ENCODE measurements around the gene IZUMO2.

Gene IZUMO2

GRCh38 chr19:50192463-50193211 lies 29.6 kb upstream of the IZUMO2 start:
- H3K18ac ChIP-seq (ENCODE audit: low read depth in 1 of 2, low read length in 2 of 2): no peak overlapping the region
- no peak overlapping the region for H2BK15ac ChIP-seq (ENCODE audit: low read depth, poor library complexity, severe bottlenecking)
- no peak overlapping the region for H3K27ac ChIP-seq (ENCODE audit: low read length, poor library complexity, severe bottlenecking)
- H2AK5ac ChIP-seq (ENCODE audit: low read length, severe bottlenecking): no peak overlapping the region
- H3K23ac ChIP-seq (ENCODE audit: low read length in 2 of 2): no peak overlapping the region
- no peak overlapping the region for H4K91ac ChIP-seq (ENCODE audit: low read length)
- H2BK12ac ChIP-seq (ENCODE audit: low read length in 2 of 2): no peak overlapping the region
- H2BK5ac ChIP-seq (ENCODE audit: low read depth, low read length, poor library complexity, severe bottlenecking): no peak overlapping the region
- H3K36me3 ChIP-seq (ENCODE audit: control insufficient read depth in 1 of 2, insufficient read depth in 2 of 2, low read depth in 1 of 2, low read length in 2 of 2): no peaks in the 10 kb centered on the region
- no peak overlapping the region for H2BK120ac ChIP-seq (ENCODE audit: low read depth, low read length)
- H2AFZ ChIP-seq (ENCODE audit: low read depth, low read length): no peak overlapping the region
- H3K79me1 ChIP-seq (replicated peaks; ENCODE audit: low read length, poor library complexity, severe bottlenecking): no peaks in the 10 kb centered on the region
- peaks cover 0 to 4% of the 10 kb centered on the region in 2 experiments for H3K27me3 ChIP-seq (ENCODE audit: control insufficient read depth in 1 of 2, insufficient read depth in 1 of 2, low read length in 2 of 2)
- no peak overlapping the region for H3K14ac ChIP-seq (ENCODE audit: low read length in 2 of 2)
- no peak overlapping the region for H3K9ac ChIP-seq (ENCODE audit: low read length)
- DNase-seq: no peak
- H3K4me2 ChIP-seq (ENCODE audit: low read length, poor library complexity, severe bottlenecking): no peak overlapping the region
- no peaks in the 10 kb centered on the region for H3K9me3 ChIP-seq (ENCODE audit: control insufficient read depth, low read length)
- 68% methylated on average over 11 of the region's 13 CpGs for WGBS
- no peak overlapping the region for H3K4ac ChIP-seq (ENCODE audit: low read depth in 1 of 2, low read length in 2 of 2)
- no peaks in the 10 kb centered on the region for H3K4me1 ChIP-seq (ENCODE audit: control insufficient read depth, insufficient read depth, low read depth, low read length)
- H3K4me3 ChIP-seq (ENCODE audit: insufficient read depth in 1 of 2, low read depth in 1 of 2, low read length in 2 of 2): no peak overlapping the region
- H4K8ac ChIP-seq (ENCODE audit: low read length): no peak overlapping the region

- no peak overlapping the region for H4K8ac ChIP-seq (ENCODE audit: low read length)
- H2AFZ ChIP-seq (ENCODE audit: low read depth, low read length): no peak overlapping the region
- 46% methylated on average over 3 of the region's 4 CpGs for WGBS
- DNase-seq: no peak
- H3K79me1 ChIP-seq (replicated peaks; ENCODE audit: low read length, poor library complexity, severe bottlenecking): no peaks in the 10 kb centered on the region
- H3K27me3 ChIP-seq (ENCODE audit: control insufficient read depth in 1 of 2, insufficient read depth in 1 of 2, low read length in 2 of 2): peaks cover 0 to 4% of the 10 kb centered on the region in 2 experiments
- H3K4me2 ChIP-seq (ENCODE audit: low read length, poor library complexity, severe bottlenecking): no peak overlapping the region
- no peak overlapping the region for H3K27ac ChIP-seq (ENCODE audit: low read length, poor library complexity, severe bottlenecking)
- H2AK5ac ChIP-seq (ENCODE audit: low read length, severe bottlenecking): no peak overlapping the region
- H2BK15ac ChIP-seq (ENCODE audit: low read depth, poor library complexity, severe bottlenecking): no peak overlapping the region
- H3K9ac ChIP-seq (ENCODE audit: low read length): no peak overlapping the region
- no peak overlapping the region for H3K4me3 ChIP-seq (ENCODE audit: insufficient read depth in 1 of 2, low read depth in 1 of 2, low read length in 2 of 2)
- H2BK5ac ChIP-seq (ENCODE audit: low read depth, low read length, poor library complexity, severe bottlenecking): no peak overlapping the region
- H3K9me3 ChIP-seq (ENCODE audit: control insufficient read depth, low read length): no peaks in the 10 kb centered on the region
- H3K36me3 ChIP-seq (ENCODE audit: control insufficient read depth in 1 of 2, insufficient read depth in 2 of 2, low read depth in 1 of 2, low read length in 2 of 2): no peaks in the 10 kb centered on the region
- no peak overlapping the region for H3K4ac ChIP-seq (ENCODE audit: low read depth in 1 of 2, low read length in 2 of 2)
- H2BK120ac ChIP-seq (ENCODE audit: low read depth, low read length): no peak overlapping the region
- H3K4me1 ChIP-seq (ENCODE audit: control insufficient read depth, insufficient read depth, low read depth, low read length): no peaks in the 10 kb centered on the region
- no peak overlapping the region for H3K14ac ChIP-seq (ENCODE audit: low read length in 2 of 2)
- H4K91ac ChIP-seq (ENCODE audit: low read length): no peak overlapping the region
- no peak overlapping the region for H3K23ac ChIP-seq (ENCODE audit: low read length in 2 of 2)
- no peak overlapping the region for H3K18ac ChIP-seq (ENCODE audit: low read depth in 1 of 2, low read length in 2 of 2)
- H2BK12ac ChIP-seq (ENCODE audit: low read length in 2 of 2): no peak overlapping the region
Observed at GRCh38 chr19:50191216-50191615, 28.1 kb upstream of the IZUMO2 start.

DNA sequence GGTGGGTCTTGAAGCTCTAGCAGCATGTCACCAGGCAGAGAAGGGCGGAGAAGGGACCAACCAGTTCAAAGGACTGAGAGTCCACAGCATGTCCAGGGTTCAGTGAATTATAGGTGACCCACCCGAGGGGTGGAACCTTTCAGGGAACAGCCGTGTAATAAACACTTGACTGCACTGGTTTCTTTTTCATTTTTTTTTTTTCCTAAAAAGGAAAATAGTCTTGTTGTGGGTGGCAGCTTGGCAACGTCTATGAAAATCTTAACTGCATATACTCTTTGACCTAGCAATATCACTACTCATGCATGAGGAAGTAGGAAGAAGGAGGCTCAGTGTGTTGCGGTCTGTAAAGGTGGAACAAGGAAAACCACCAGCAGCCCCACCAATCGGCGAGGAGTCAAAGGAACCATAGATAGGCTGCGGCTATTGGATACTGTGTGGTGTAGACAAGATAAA lies 27.4 kb upstream of the IZUMO2 start:
- Histone ChIP-seq H3K18ac (ENCODE audit: low read depth in 1 of 2, low read length in 2 of 2) (no peak overlapping the region), H2AFZ (ENCODE audit: low read depth, low read length) (no peak overlapping the region), H3K9ac (ENCODE audit: low read length) (no peak overlapping the region), H3K4me3 (ENCODE audit: insufficient read depth in 1 of 2, low read depth in 1 of 2, low read length in 2 of 2) (no peak overlapping the region), H3K23ac (ENCODE audit: low read length in 2 of 2) (no peak overlapping the region), H3K79me1 (replicated peaks; ENCODE audit: low read length, poor library complexity, severe bottlenecking) (no peaks in the 10 kb centered on the region), H2BK5ac (ENCODE audit: low read depth, low read length, poor library complexity, severe bottlenecking) (no peak overlapping the region), H3K36me3 (ENCODE audit: control insufficient read depth in 1 of 2, insufficient read depth in 2 of 2, low read depth in 1 of 2, low read length in 2 of 2) (no peaks in the 10 kb centered on the region), H3K4me2 (ENCODE audit: low read length, poor library complexity, severe bottlenecking) (no peak overlapping the region), H3K27ac (ENCODE audit: low read length, poor library complexity, severe bottlenecking) (no peak overlapping the region), H3K4me1 (ENCODE audit: control insufficient read depth, insufficient read depth, low read depth, low read length) (no peaks in the 10 kb centered on the region), H2BK120ac (ENCODE audit: low read depth, low read length) (no peak overlapping the region), H3K27me3 (ENCODE audit: control insufficient read depth in 1 of 2, insufficient read depth in 1 of 2, low read length in 2 of 2) (peaks cover 0 to 4% of the 10 kb centered on the region in 2 experiments), H3K9me3 (ENCODE audit: control insufficient read depth, low read length) (no peaks in the 10 kb centered on the region), H2BK15ac (ENCODE audit: low read depth, poor library complexity, severe bottlenecking) (no peak overlapping the region), H3K4ac (ENCODE audit: low read depth in 1 of 2, low read length in 2 of 2) (no peak overlapping the region), H4K91ac (ENCODE audit: low read length) (no peak overlapping the region), H3K14ac (ENCODE audit: low read length in 2 of 2) (no peak overlapping the region), H4K8ac (ENCODE audit: low read length) (no peak overlapping the region), H2BK12ac (ENCODE audit: low read length in 2 of 2) (no peak overlapping the region), H2AK5ac (ENCODE audit: low read length, severe bottlenecking) (no peak overlapping the region)
- 90% methylated on average over 5 of the region's 8 CpGs for WGBS
- no peak for DNase-seq

DNA sequence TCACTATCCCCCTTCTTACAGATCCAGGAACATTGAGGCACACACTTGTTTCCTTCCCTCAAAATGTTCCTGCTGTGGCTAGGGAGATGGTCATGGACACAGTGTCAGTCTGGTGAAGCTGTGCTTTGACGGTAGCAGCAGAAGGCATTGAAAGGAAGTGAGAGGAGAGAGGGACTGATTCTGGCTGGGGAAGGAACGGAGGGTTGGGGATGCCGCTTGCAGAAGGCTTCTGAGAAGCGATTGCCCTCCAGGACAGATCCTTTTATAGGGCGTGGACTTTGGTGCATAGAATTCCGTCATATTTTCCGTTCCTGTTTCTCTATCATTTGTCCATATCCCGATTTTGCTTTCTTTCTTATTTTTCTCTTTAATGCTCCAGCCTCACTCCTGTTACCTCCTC lies 26.2 kb upstream of the IZUMO2 start:
- Histone ChIP-seq H3K4me3 (ENCODE audit: insufficient read depth in 1 of 2, low read depth in 1 of 2, low read length in 2 of 2) (no peak overlapping the region), H3K9ac (ENCODE audit: low read length) (no peak overlapping the region)
- WGBS: 91% methylated on average over 8 of the region's 8 CpGs

More for the DNA sequence above, 26.2 kb upstream of the IZUMO2 start:
- no peak overlapping the region for H3K4ac ChIP-seq (ENCODE audit: low read depth in 1 of 2, low read length in 2 of 2)
- no peaks in the 10 kb centered on the region for H3K9me3 ChIP-seq (ENCODE audit: control insufficient read depth, low read length)
- H2AFZ ChIP-seq (ENCODE audit: low read depth, low read length): no peak overlapping the region
- no peak overlapping the region for H2BK120ac ChIP-seq (ENCODE audit: low read depth, low read length)
- H3K36me3 ChIP-seq (ENCODE audit: control insufficient read depth in 1 of 2, insufficient read depth in 2 of 2, low read depth in 1 of 2, low read length in 2 of 2): no peaks in the 10 kb centered on the region
- no peak overlapping the region for H3K18ac ChIP-seq (ENCODE audit: low read depth in 1 of 2, low read length in 2 of 2)
- no peak overlapping the region for H4K91ac ChIP-seq (ENCODE audit: low read length)
- H3K4me1 ChIP-seq (ENCODE audit: control insufficient read depth, insufficient read depth, low read depth, low read length): no peaks in the 10 kb centered on the region
- H2BK15ac ChIP-seq (ENCODE audit: low read depth, poor library complexity, severe bottlenecking): no peak overlapping the region
- H3K14ac ChIP-seq (ENCODE audit: low read length in 2 of 2): no peak overlapping the region
- H3K27me3 ChIP-seq (ENCODE audit: control insufficient read depth in 1 of 2, insufficient read depth in 1 of 2, low read length in 2 of 2): peaks cover 0 to 4% of the 10 kb centered on the region in 2 experiments
- H3K23ac ChIP-seq (ENCODE audit: low read length in 2 of 2): no peak overlapping the region
- no peak overlapping the region for H3K27ac ChIP-seq (ENCODE audit: low read length, poor library complexity, severe bottlenecking)
- DNase-seq: no peak
- H2BK12ac ChIP-seq (ENCODE audit: low read length in 2 of 2): no peak overlapping the region
- H2AK5ac ChIP-seq (ENCODE audit: low read length, severe bottlenecking): no peak overlapping the region
- no peak overlapping the region for H3K4me2 ChIP-seq (ENCODE audit: low read length, poor library complexity, severe bottlenecking)
- no peaks in the 10 kb centered on the region for H3K79me1 ChIP-seq (replicated peaks; ENCODE audit: low read length, poor library complexity, severe bottlenecking)
- H4K8ac ChIP-seq (ENCODE audit: low read length): no peak overlapping the region
- no peak overlapping the region for H2BK5ac ChIP-seq (ENCODE audit: low read depth, low read length, poor library complexity, severe bottlenecking)

Data from mesenchymal stem cell (in vitro differentiated cells and primary cell).